Tibial nerve (tissue), 4 donors: ENCODE results near the gene SKAP1. TPM values are rescaled to one million over a fixed set of nuclear protein-coding genes. Genes with fewer than 3 reads are reported as not detected.
"Not testable (repeated sequence)": the region's sequence is repeated elsewhere in the genome, so short reads cannot be mapped to it uniquely, and the experiment has no call there.

ENCODE experiments used
- DNase-seq, 2 donors: peaks; one replicate each; pipeline ENCODE4 v3.0.0-alpha.2; 2019; ENCODE audit warnings: low spot score in 2 of 2
- H3K27ac ChIP-seq, 4 donors: fragments of 200-600 bp; sonication (generic) in 3 of 4; one replicate each; pipeline ENCODE4 v1.5.1; 2017 to 2019; ENCODE audit warnings: mild to moderate bottlenecking in 1 of 4
- H3K27me3 ChIP-seq, 2 donors: fragments of 200-600 bp; sonication (generic) in 1 of 2; one replicate each; pipeline versions ENCODE4 v1.5.1 to v1.6.0; 2017 to 2019
- H3K36me3 ChIP-seq, 3 donors: fragments of 200-600 bp; sonication (generic); one replicate each; pipeline ENCODE4 v1.5.1; 2018 to 2019
- H3K4me1 ChIP-seq, 4 donors: fragments of 200-600 bp; sonication (generic) in 3 of 4; one replicate each; pipeline ENCODE4 v1.5.1; 2017 to 2019
- H3K4me3 ChIP-seq, 4 donors: fragments of 200-600 bp; sonication (generic) in 3 of 4; one replicate each; pipeline ENCODE4 v1.5.1; 2017 to 2019; ENCODE audit warnings: mild to moderate bottlenecking in 1 of 4, moderate library complexity in 1 of 4
- H3K9me3 ChIP-seq, 4 donors: fragments of 200-600 bp; sonication (generic) in 3 of 4; one replicate each; pipeline ENCODE4 v1.5.1; 2017 to 2019
- EP300 ChIP-seq, 2 donors: sonication (generic); formaldehyde crosslinking; IDR thresholded peaks; one replicate each; pipeline ENCODE4 v1.6.1; 2017; ENCODE audit warnings: antibody characterized with exemption in 2 of 2, mild to moderate bottlenecking in 1 of 2
- POLR2A ChIP-seq, 2 donors: fragments of 450-650 bp; IDR thresholded peaks; one replicate each; pipeline ENCODE4 v1.6.1; 2017; ENCODE audit warnings: antibody characterized with exemption in 2 of 2, mild to moderate bottlenecking in 2 of 2, moderate library complexity in 2 of 2
- WGBS, 2 donors: methylation state at CpG; one replicate each; pipeline ENCODE4 v1.1.5; 2018; 5-methylcytosine and 5-hydroxymethylcytosine counted together
- total RNA-seq, 4 donors: library from RNA; depleted of rRNA; stranded (reverse); fragments of >200 nt; gene quantifications; one replicate each; pipeline ENCODE4 v1.1.0, GENCODE V29; 2016
- TF ChIP-seq, protein P1 (sequence below), 5 experiments: fragments of 200-600 bp in 3 of 5; fragments of 450-650 bp in 2 of 5; sonication (generic) in 3 of 5; IDR thresholded peaks; one replicate each; pipeline ENCODE4 v1.5.1; 2016 to 2019; ENCODE audit warnings: antibody characterized with exemption in 5 of 5, mild to moderate bottlenecking in 3 of 5, moderate library complexity in 2 of 5

The SKAP1 gene
- total RNA-seq, 4 donors from 2014 or later: 0.59 to 2.0 (median 1.3) TPM

DNA sequence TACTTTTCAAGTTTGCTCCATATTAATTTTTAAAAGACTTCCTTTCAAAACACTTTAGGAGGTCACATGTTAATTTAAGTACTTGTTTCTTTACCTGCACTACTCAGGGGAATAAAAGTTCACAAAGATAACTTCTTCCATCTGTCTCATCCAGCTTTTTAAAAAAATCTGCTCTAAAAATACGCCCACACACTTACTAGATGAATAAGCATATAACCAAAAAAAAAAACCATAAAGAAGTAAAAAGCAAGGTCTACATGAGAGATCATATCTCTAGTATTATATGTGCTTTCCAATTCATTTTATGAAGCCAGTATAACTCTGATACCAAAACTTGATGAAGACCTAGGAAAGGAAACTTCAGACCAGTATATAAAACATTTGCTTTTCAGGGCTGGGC, 17.2 kb downstream of the SKAP1 start:
- no peaks in the 10 kb centered on the region for H3K36me3 ChIP-seq
- H3K27me3 ChIP-seq: peaks cover 0 to 64% of the 10 kb centered on the region in 2 donors
- no peak overlapping the region for H3K27ac ChIP-seq
- H3K9me3 ChIP-seq: no peaks in the 10 kb centered on the region
- no peak for DNase-seq
- TF ChIP-seq, protein P1, sequence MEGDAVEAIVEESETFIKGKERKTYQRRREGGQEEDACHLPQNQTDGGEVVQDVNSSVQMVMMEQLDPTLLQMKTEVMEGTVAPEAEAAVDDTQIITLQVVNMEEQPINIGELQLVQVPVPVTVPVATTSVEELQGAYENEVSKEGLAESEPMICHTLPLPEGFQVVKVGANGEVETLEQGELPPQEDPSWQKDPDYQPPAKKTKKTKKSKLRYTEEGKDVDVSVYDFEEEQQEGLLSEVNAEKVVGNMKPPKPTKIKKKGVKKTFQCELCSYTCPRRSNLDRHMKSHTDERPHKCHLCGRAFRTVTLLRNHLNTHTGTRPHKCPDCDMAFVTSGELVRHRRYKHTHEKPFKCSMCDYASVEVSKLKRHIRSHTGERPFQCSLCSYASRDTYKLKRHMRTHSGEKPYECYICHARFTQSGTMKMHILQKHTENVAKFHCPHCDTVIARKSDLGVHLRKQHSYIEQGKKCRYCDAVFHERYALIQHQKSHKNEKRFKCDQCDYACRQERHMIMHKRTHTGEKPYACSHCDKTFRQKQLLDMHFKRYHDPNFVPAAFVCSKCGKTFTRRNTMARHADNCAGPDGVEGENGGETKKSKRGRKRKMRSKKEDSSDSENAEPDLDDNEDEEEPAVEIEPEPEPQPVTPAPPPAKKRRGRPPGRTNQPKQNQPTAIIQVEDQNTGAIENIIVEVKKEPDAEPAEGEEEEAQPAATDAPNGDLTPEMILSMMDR (IDR thresholded peaks at IDR 0.05): no peak
- no peak for TF ChIP-seq EP300 (IDR thresholded peaks at IDR 0.05)
- H3K4me1 ChIP-seq: no peaks in the 10 kb centered on the region
- H3K4me3 ChIP-seq: no peak overlapping the region
- WGBS, 2 donors: 52 to 59% methylated on average over 1 of the region's 1 CpG

DNA sequence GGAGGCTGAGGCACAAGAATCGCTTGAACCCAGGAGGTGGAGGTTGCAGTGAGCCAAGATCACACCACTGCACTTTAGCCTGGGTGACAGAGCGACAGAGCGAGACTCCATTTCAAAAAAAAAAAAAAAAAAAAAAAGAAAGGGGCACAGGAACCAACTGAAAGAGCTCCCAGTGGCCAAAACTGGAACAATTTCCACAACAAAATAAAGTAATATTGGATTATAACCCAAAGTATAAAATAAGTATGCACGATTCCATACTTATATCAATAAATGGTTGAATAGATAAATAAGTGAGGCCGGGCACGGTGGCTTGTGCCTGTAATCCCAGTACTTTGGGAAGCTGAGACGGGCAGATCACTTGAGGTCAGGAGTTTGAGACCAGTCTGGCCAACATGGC, 19.2 kb downstream of the SKAP1 start:
- not testable (repeated sequence) for H3K4me1 ChIP-seq, H3K36me3 ChIP-seq, DNase-seq, H3K4me3 ChIP-seq, H3K9me3 ChIP-seq, H3K27ac ChIP-seq
- WGBS, 2 donors: 94% methylated on average over 7 of the region's 7 CpGs
- H3K27me3 ChIP-seq: peaks cover 0 to 55% of the 10 kb centered on the region in 2 donors

DNA sequence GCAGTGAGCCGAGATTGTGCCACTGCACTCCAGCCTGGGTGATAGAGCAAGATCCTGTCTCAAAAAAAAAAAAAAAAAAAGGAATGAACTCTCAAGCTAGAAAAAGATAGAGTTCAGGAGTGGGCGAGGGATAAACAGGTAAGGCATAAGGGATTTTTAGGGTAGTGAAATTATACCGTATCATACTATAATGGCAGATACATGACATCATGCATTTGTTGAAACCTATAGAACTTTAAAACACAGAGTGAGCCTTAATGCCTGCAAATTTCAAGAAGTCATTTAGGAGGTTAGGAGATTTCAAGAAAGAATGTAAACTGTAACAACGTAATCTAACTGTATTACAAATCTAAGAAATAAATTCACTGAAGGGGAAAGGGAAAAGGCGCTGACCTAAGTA, 20.4 kb downstream of the SKAP1 start:
- peaks cover 0 to 53% of the 10 kb centered on the region in 2 donors for H3K27me3 ChIP-seq
- 92% methylated on average over 5 of the region's 5 CpGs for WGBS, 2 donors
- no peak overlapping the region for H3K4me3 ChIP-seq
- no peaks in the 10 kb centered on the region for H3K36me3 ChIP-seq
- TF ChIP-seq, protein P1 (IDR thresholded peaks at IDR 0.05): no peak
- TF ChIP-seq EP300 (IDR thresholded peaks at IDR 0.05) (no peak), POLR2A (IDR thresholded peaks at IDR 0.05) (no peak)
- H3K4me1 ChIP-seq: no peaks in the 10 kb centered on the region
- no peak for DNase-seq
- no peak overlapping the region for H3K27ac ChIP-seq
- H3K9me3 ChIP-seq: no peaks in the 10 kb centered on the region

DNA sequence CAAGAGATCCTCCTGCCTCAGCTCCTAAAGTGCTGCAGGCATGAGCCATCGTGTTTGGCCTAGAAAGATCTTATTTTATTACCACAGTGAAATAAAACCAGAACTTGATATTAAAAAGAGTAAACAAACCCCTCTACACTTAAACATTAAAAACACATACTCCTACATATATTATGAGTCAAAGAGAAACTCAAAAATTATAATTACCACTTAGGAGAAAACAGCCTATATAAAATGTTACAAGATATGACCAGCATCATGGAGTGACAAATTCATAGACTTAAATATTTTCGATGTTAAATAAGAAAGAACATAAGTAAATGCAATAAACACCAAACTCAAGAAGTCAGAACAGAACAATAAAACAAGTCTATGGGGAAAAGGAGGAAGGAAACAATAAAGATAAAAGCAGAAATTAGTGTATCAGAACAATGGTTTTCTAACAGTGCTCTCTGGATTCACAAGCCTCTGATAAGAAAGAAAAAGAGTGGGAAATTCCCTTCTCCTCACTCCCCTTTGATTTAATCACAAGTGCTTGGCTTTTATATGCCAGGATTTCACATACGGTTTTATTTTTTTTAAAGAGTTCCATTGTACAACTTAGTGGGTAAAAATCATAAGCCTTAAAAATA, 23.0 kb downstream of the SKAP1 start:
- H3K27me3 ChIP-seq: peaks cover 0 to 57% of the 10 kb centered on the region in 2 donors
- WGBS, 2 donors: 34% methylated on average over 3 of the region's 3 CpGs
- TF ChIP-seq EP300 (IDR thresholded peaks at IDR 0.05) (no peak), POLR2A (IDR thresholded peaks at IDR 0.05) (no peak)
- TF ChIP-seq, protein P1 (IDR thresholded peaks at IDR 0.05): no peak
- DNase-seq: no peak
- H3K36me3 ChIP-seq: no peaks in the 10 kb centered on the region
- no peak overlapping the region for H3K4me3 ChIP-seq
- no peaks in the 10 kb centered on the region for H3K9me3 ChIP-seq
- H3K27ac ChIP-seq: no peak overlapping the region
- H3K4me1 ChIP-seq: no peaks in the 10 kb centered on the region

DNA sequence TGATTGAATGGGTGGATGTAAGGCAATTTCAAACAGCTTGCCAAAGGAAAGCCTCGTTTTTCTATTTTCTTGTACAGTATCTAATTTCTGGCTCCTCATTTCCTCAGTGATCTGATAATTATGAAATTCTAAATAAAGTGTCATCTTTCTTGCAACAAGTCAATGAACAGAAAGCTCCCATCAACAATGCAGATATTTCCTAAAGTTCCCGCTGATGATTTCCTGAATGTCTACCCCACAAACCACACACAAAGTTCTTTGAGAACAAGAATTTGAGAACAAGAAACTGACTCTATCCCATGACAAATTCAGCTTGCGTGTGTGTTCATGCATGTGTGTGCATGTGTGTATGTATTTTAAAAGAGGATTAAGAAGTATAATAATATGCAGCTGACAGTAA, 35.2 kb downstream of the SKAP1 start:
- Histone ChIP-seq H3K27me3 (peaks cover 0 to 24% of the 10 kb centered on the region in 2 donors), H3K4me3 (no peak overlapping the region), H3K4me1 (no peaks in the 10 kb centered on the region), H3K9me3 (no peaks in the 10 kb centered on the region), H3K36me3 (no peaks in the 10 kb centered on the region), H3K27ac (no peak overlapping the region)
- DNase-seq: no peak
- 54 to 55% methylated on average over 3 of the region's 3 CpGs for WGBS, 2 donors
- TF ChIP-seq EP300 (IDR thresholded peaks at IDR 0.05): no peak
- TF ChIP-seq, protein P1 (IDR thresholded peaks at IDR 0.05): no peak

DNA sequence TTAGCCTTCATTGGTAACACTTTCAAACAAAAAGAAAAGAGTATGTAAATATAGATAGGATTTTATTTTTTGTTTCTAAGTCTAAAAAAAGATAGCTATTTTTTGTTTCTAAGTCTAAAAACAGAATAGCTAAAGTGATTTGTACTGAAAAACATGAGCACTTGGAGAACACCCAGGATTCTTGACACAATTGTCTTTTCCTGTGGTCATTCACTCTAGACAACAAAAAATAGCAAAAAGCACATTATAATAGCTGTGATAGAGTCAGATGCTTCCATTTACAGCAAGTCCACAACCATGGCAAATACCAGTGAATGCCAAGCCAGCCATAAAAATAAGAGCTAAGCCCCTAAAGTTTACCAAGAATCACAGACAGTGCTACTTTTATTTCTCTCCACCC, 36.7 kb downstream of the SKAP1 start:
- H3K4me3 ChIP-seq: no peak overlapping the region
- no peak overlapping the region for H3K27ac ChIP-seq

More for the DNA sequence above, 36.7 kb downstream of the SKAP1 start:
- peaks cover 0 to 26% of the 10 kb centered on the region in 2 donors for H3K27me3 ChIP-seq
- no peaks in the 10 kb centered on the region for H3K36me3 ChIP-seq
- H3K9me3 ChIP-seq: no peaks in the 10 kb centered on the region
- no peaks in the 10 kb centered on the region for H3K4me1 ChIP-seq
- TF ChIP-seq EP300 (IDR thresholded peaks at IDR 0.05) (no peak), POLR2A (IDR thresholded peaks at IDR 0.05) (no peak)
- TF ChIP-seq, protein P1 (IDR thresholded peaks at IDR 0.05): no peak
- no peak for DNase-seq
